Transverse colon (tissue), 4 donors: Measurements from ENCODE around the gene DNAJC22.

Experiments
- CTCF ChIP-seq, 5 experiments: fragments of 200-600 bp in 3 of 5; fragments of 450-650 bp in 2 of 5; sonication (generic) in 3 of 5; IDR thresholded peaks; 1 replicate in 2 of 5; 2 replicates in 3 of 5; pipeline ENCODE4 v1.5.1; 2016 to 2017; ENCODE audit warnings: antibody characterized with exemption in 5 of 5, inconsistent platforms in 3 of 5, mild to moderate bottlenecking in 2 of 5, moderate library complexity in 1 of 5
- EP300 ChIP-seq: sonication (generic); formaldehyde crosslinking; IDR thresholded peaks from one replicate; pipeline ENCODE4 v1.6.1; 2017; ENCODE audit warnings: antibody characterized with exemption, low read depth
- POLR2A ChIP-seq: fragments of 450-650 bp; IDR thresholded peaks from one replicate; pipeline ENCODE4 v1.6.1; 2016; ENCODE audit warnings: antibody characterized with exemption, mild to moderate bottlenecking, moderate library complexity
- POLR2AphosphoS5 ChIP-seq, 3 donors: sonication (generic); formaldehyde crosslinking; IDR thresholded peaks; one replicate each; pipeline ENCODE4 v1.6.1; 2016; ENCODE audit warnings: antibody characterized with exemption in 3 of 3

GRCh38 chr12:49342066-49342913 is 4.4 kb upstream of the DNAJC22 start:
- peak; percentile 84 to 89 (median 86) for TF ChIP-seq CTCF (IDR thresholded peaks at IDR 0.05)
- no peak for TF ChIP-seq EP300
- no peak for TF ChIP-seq POLR2AphosphoS5 (IDR thresholded peaks at IDR 0.05)
- TF ChIP-seq POLR2A: no peak
